ENCODE data around the gene CUX1.

CUX1 gene

DNA sequence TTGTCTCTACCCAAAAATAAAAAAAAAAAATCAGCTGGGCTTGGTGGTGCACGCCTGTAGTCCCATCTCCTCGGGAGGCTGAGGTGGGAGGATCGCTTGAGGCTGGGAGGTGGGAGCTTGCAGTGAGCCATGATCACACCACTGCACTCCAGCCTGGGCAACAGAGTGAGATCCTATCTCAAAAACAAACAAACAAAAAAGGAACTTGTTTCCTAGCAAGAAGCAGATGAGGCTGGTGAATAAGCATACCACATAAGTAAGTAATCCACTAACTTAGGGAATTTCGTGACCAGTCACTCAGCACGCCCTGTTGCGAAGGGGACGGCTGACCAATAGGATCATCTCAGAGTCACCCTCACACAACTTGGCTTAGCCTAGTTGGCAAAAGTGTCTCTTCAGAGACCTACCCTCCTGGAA, 64.6 kb downstream of the CUX1 start:
- no peaks in the 10 kb centered on the region for H3K9me3 ChIP-seq (ENCODE audit: insufficient read depth, low read length, severe bottlenecking)
- H3K9ac ChIP-seq (ENCODE audit: low read depth, low read length): no peak overlapping the region
- peaks cover 94% of the 10 kb centered on the region for H4K20me1 ChIP-seq (ENCODE audit: insufficient read depth, low read length)
- no peaks in the 10 kb centered on the region for H3K27me3 ChIP-seq (ENCODE audit: insufficient read depth, low read length, poor library complexity)
- no peak overlapping the region for H3K27ac ChIP-seq (ENCODE audit: low read length)
- peaks cover 100% of the 10 kb centered on the region for H3K79me2 ChIP-seq (ENCODE audit: insufficient read depth, low read length)
- TF ChIP-seq, protein P1, sequence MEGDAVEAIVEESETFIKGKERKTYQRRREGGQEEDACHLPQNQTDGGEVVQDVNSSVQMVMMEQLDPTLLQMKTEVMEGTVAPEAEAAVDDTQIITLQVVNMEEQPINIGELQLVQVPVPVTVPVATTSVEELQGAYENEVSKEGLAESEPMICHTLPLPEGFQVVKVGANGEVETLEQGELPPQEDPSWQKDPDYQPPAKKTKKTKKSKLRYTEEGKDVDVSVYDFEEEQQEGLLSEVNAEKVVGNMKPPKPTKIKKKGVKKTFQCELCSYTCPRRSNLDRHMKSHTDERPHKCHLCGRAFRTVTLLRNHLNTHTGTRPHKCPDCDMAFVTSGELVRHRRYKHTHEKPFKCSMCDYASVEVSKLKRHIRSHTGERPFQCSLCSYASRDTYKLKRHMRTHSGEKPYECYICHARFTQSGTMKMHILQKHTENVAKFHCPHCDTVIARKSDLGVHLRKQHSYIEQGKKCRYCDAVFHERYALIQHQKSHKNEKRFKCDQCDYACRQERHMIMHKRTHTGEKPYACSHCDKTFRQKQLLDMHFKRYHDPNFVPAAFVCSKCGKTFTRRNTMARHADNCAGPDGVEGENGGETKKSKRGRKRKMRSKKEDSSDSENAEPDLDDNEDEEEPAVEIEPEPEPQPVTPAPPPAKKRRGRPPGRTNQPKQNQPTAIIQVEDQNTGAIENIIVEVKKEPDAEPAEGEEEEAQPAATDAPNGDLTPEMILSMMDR (IDR thresholded peaks at IDR 0.05; ENCODE audit: borderline replicate concordance, extremely low read depth, low read length, poor library complexity, severe bottlenecking): no peak
- TF ChIP-seq EZH2 (IDR thresholded peaks at IDR 0.05; ENCODE audit: borderline replicate concordance, low read depth, low read length, severe bottlenecking): no peak
- no peak overlapping the region for H3K4me3 ChIP-seq (ENCODE audit: low read depth in 1 of 2, low read length in 2 of 2)
- no peak overlapping the region for H2AFZ ChIP-seq (ENCODE audit: low read depth, low read length)
- H3K4me1 ChIP-seq (ENCODE audit: insufficient read depth, low read length): peaks cover 15% of the 10 kb centered on the region
- H3K36me3 ChIP-seq (ENCODE audit: insufficient read depth, low read length): peaks cover 7% of the 10 kb centered on the region; the same call in 1 of the 2 replicates
- DNase-seq: no peak
- no peak for ATAC-seq (ENCODE audit: insufficient read depth, low read depth)
- H3K4me2 ChIP-seq (ENCODE audit: insufficient read depth, low read length): no peak overlapping the region

DNA sequence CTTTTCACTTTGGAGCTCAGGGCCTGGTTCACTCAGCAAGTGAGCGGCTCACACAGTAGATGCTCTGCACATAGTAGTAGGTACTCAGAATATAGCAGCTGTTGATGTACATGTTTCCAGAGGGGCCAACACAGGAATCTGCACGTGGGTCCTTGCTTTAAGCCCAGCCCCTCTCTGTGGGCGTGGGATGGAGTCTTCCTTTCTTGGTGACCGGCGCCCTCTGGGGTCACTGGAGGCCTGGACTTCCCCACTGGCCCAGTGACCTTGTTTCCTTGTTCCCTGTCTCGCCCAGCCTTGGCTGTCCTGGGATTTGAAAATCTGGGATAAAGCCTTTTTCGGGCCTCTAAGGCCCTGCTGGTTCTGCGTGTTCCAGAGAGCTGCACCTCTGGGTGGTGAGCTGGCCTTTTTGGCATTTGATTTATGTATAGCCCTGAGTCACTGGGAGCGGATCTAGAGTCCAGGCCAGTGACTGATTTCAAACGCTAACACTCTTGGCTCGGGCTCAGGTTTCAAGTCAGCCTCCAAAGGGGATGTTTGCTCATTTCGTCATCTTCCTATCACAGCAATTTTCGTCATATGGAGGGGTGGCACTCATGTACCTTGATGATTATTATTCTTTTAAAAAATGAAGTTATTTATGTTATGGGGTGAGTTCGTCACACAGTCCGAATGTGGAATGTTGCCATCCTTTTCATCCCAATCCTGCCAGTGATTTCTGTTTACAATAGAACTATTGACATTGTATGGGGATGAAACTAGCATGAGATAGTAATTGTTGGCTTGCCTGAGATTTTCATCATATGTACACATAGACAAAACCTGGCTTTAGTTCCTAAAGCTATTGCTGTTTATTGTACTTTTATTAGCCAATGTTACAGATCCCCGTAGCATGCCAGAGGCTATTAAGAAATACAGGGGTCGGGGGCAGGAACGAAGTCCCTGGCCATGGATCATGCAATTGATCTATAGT, 65.5 kb downstream of the CUX1 start:
- H3K9ac ChIP-seq (ENCODE audit: low read depth, low read length): no peak overlapping the region
- ATAC-seq (ENCODE audit: insufficient read depth, low read depth) (no peak), DNase-seq (no peak)
- H3K36me3 ChIP-seq (ENCODE audit: insufficient read depth, low read length): peaks cover 7% of the 10 kb centered on the region; the same call in 1 of the 2 replicates
- H4K20me1 ChIP-seq (ENCODE audit: insufficient read depth, low read length): peaks cover 96% of the 10 kb centered on the region
- TF ChIP-seq, protein P1 (IDR thresholded peaks at IDR 0.05; ENCODE audit: borderline replicate concordance, extremely low read depth, low read length, poor library complexity, severe bottlenecking): no peak
- TF ChIP-seq EZH2 (IDR thresholded peaks at IDR 0.05; ENCODE audit: borderline replicate concordance, low read depth, low read length, severe bottlenecking): no peak
- no peak overlapping the region for H3K4me2 ChIP-seq (ENCODE audit: insufficient read depth, low read length)
- no peaks in the 10 kb centered on the region for H3K9me3 ChIP-seq (ENCODE audit: insufficient read depth, low read length, severe bottlenecking)
- H3K27me3 ChIP-seq (ENCODE audit: insufficient read depth, low read length, poor library complexity): no peaks in the 10 kb centered on the region
- no peak overlapping the region for H3K27ac ChIP-seq (ENCODE audit: low read length)
- H2AFZ ChIP-seq (ENCODE audit: low read depth, low read length): no peak overlapping the region
- no peak overlapping the region for H3K4me3 ChIP-seq (ENCODE audit: low read depth in 1 of 2, low read length in 2 of 2)
- peaks cover 100% of the 10 kb centered on the region for H3K79me2 ChIP-seq (ENCODE audit: insufficient read depth, low read length)
- peaks cover 15% of the 10 kb centered on the region for H3K4me1 ChIP-seq (ENCODE audit: insufficient read depth, low read length)

DNA sequence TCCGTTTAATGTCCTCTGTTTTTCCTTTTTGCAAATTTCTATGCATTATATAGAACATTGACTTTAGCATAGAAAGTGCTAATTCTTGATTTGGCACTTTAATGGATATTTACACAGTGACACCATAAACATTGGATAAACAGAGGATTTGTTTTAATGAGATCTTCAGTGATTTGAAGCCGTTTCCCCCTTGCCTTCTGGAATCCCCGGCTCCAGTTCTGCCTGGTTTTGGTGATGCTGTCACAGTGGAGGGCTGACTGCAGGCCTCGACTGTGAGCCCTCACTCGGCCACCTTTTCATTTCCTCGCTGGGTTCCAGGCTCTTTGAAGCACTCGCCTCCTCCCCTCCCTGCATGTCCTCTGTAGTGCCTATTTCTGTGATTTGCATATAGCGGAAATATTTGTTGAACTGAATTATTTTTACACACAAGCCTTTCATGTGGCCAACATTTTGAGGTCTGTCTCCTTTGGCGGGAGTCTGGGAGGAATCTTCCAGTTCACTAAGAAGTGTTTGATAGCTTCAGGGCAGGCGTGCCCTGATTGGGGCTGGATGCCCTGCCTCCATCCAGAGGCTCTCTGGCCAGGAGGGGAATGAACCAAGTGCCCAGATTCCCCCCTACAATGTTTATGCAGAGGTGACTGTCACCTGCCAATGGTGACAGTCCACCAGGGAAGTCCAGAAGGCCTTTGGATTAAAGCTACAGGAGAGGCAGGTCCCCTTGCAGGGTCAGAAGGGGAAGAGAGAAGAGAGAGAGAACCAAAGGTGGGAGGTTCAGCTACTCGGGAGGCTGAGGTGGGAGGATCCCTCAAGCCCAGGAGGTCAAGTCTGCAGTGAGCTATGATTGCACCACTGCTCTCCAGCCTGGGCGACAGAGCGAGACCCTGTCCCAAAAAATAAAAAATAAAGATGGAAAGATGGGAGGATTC, 67.5 kb downstream of the CUX1 start:
- Histone ChIP-seq H3K4me2 (ENCODE audit: insufficient read depth, low read length) (no peak overlapping the region), H3K79me2 (ENCODE audit: insufficient read depth, low read length) (peaks cover 100% of the 10 kb centered on the region), H4K20me1 (ENCODE audit: insufficient read depth, low read length) (peaks cover 94% of the 10 kb centered on the region), H3K27ac (ENCODE audit: low read length) (no peak overlapping the region), H3K36me3 (ENCODE audit: insufficient read depth, low read length) (peaks cover 7% of the 10 kb centered on the region; the same call in 1 of the 2 replicates), H3K4me3 (ENCODE audit: low read depth in 1 of 2, low read length in 2 of 2) (no peak overlapping the region), H3K4me1 (ENCODE audit: insufficient read depth, low read length) (peaks cover 15% of the 10 kb centered on the region), H2AFZ (ENCODE audit: low read depth, low read length) (no peak overlapping the region), H3K9ac (ENCODE audit: low read depth, low read length) (no peak overlapping the region), H3K9me3 (ENCODE audit: insufficient read depth, low read length, severe bottlenecking) (no peaks in the 10 kb centered on the region), H3K27me3 (ENCODE audit: insufficient read depth, low read length, poor library complexity) (no peaks in the 10 kb centered on the region)
- TF ChIP-seq, protein P1 (IDR thresholded peaks at IDR 0.05; ENCODE audit: borderline replicate concordance, extremely low read depth, low read length, poor library complexity, severe bottlenecking): no peak
- TF ChIP-seq EZH2 (IDR thresholded peaks at IDR 0.05; ENCODE audit: borderline replicate concordance, low read depth, low read length, severe bottlenecking): no peak
- peak; percentile 96 for ATAC-seq (ENCODE audit: insufficient read depth, low read depth)
- peak; percentile 76 for DNase-seq
